ENCODE results near the gene LENG8.

LENG8 gene

GRCh38 chr19:54475706-54476105, 26.7 kb downstream of the LENG8 start:
- no peak for DNase-seq (ENCODE audit: low read depth in 1 of 2, low spot score in 1 of 2)
- Histone ChIP-seq H3K4me3 (replicated peaks; ENCODE audit: insufficient read depth, low read length) (no peak overlapping the region), H3K27ac (replicated peaks) (no peak overlapping the region), H3K27me3 (ENCODE audit: insufficient read depth, poor library complexity, severe bottlenecking) (peaks cover 44% of the 10 kb centered on the region)
- no peak for TF ChIP-seq POLR2AphosphoS5 (IDR thresholded peaks at IDR 0.05; ENCODE audit: low read depth)
- no peak for TF ChIP-seq SPI1 (IDR thresholded peaks at IDR 0.05; ENCODE audit: borderline replicate concordance, low read depth)
- no peak for TF ChIP-seq GABPA (IDR thresholded peaks at IDR 0.05; ENCODE audit: low read depth)
- TF ChIP-seq, protein P1, sequence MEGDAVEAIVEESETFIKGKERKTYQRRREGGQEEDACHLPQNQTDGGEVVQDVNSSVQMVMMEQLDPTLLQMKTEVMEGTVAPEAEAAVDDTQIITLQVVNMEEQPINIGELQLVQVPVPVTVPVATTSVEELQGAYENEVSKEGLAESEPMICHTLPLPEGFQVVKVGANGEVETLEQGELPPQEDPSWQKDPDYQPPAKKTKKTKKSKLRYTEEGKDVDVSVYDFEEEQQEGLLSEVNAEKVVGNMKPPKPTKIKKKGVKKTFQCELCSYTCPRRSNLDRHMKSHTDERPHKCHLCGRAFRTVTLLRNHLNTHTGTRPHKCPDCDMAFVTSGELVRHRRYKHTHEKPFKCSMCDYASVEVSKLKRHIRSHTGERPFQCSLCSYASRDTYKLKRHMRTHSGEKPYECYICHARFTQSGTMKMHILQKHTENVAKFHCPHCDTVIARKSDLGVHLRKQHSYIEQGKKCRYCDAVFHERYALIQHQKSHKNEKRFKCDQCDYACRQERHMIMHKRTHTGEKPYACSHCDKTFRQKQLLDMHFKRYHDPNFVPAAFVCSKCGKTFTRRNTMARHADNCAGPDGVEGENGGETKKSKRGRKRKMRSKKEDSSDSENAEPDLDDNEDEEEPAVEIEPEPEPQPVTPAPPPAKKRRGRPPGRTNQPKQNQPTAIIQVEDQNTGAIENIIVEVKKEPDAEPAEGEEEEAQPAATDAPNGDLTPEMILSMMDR (IDR thresholded peaks at IDR 0.05; ENCODE audit: insufficient read depth, low read length), result no peak
- TF ChIP-seq REST (IDR thresholded peaks at IDR 0.05; ENCODE audit: insufficient replicate concordance, low read depth), result no peak

- Histone ChIP-seq H3K27ac (replicated peaks) (no peak overlapping the region), H3K4me3 (replicated peaks; ENCODE audit: insufficient read depth, low read length) (no peak overlapping the region), H3K27me3 (ENCODE audit: insufficient read depth, poor library complexity, severe bottlenecking) (peaks cover 35% of the 10 kb centered on the region)
- TF ChIP-seq REST (IDR thresholded peaks at IDR 0.05; ENCODE audit: insufficient replicate concordance, low read depth), result no peak
- TF ChIP-seq, protein P1 (IDR thresholded peaks at IDR 0.05; ENCODE audit: insufficient read depth, low read length), result no peak
- TF ChIP-seq GABPA (IDR thresholded peaks at IDR 0.05; ENCODE audit: low read depth), result no peak
- TF ChIP-seq POLR2AphosphoS5 (IDR thresholded peaks at IDR 0.05; ENCODE audit: low read depth), result no peak
- no peak for DNase-seq (ENCODE audit: low read depth in 1 of 2, low spot score in 1 of 2)
Observed at GRCh38 chr19:54477650-54478049, 28.7 kb downstream of the LENG8 start.

DNA sequence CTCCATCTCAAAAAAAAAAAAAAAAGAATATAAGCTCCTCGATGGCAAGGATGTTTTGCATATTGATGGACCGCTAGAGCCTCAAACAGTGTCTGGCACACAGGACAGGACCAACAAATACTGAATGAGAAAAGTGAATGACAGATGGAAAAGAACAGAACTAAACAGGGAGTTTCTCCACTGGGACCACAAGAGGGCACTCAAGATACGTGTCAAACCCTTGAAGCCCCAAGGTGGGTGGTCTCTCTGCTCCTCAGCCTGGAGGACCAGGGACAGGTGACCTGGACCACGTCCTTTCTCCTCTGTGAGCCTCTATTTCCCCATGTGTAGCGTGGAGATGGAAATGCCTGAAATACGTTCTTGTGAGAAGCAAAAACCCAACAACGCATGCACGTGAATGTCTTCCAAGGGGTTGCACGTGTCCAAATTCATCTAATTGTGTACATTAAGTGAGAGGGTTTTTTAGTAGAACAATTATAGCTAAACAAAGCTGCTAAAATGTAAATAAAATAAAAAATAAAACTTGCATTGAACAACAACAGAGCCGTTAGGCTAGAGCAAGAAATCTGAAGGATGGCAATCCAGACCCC, 29.8 kb downstream of the LENG8 start:
- peaks cover 27% of the 10 kb centered on the region for H3K27me3 ChIP-seq (ENCODE audit: insufficient read depth, poor library complexity, severe bottlenecking)

More for the DNA sequence above, 29.8 kb downstream of the LENG8 start:
- Histone ChIP-seq H3K4me3 (replicated peaks; ENCODE audit: insufficient read depth, low read length) (no peak overlapping the region), H3K27ac (replicated peaks) (no peak overlapping the region)
- TF ChIP-seq, protein P1 (IDR thresholded peaks at IDR 0.05; ENCODE audit: insufficient read depth, low read length), result peak; percentile 31
- TF ChIP-seq GABPA (IDR thresholded peaks at IDR 0.05; ENCODE audit: low read depth), result no peak
- DNase-seq (ENCODE audit: low read depth in 1 of 2, low spot score in 1 of 2), result no peak

Measured in HL-60 (cell line).